Stimulated activated CD4-positive, alpha-beta T cell treated with anti-CD3 and anti-CD28 coated beads, Interleukin-4, amount 100 ng/mL, for 1 hour (primary cell): ENCODE data around the gene PRXL2C.
"Not testable (repeated sequence)": the region's sequence is repeated elsewhere in the genome, so short reads cannot be mapped to it uniquely, and the experiment has no call there.

Source experiments
- DNase-seq: peaks from one replicate; pipeline ENCODE4 v3.0.0-alpha.2; 2020

The PRXL2C gene

GRCh38 chr9:96649620-96650324 is 5.3 kb downstream of the PRXL2C start:
- DNase-seq = no peak

- DNase-seq = no peak
Observed at GRCh38 chr9:96646081-96646991, 8.8 kb downstream of the PRXL2C start.

GRCh38 chr9:96644137-96644536 is 11.0 kb downstream of the PRXL2C start:
- DNase-seq = no peak

- DNase-seq = no peak
Observed at GRCh38 chr9:96641514-96641913, 13.6 kb downstream of the PRXL2C start.

DNA sequence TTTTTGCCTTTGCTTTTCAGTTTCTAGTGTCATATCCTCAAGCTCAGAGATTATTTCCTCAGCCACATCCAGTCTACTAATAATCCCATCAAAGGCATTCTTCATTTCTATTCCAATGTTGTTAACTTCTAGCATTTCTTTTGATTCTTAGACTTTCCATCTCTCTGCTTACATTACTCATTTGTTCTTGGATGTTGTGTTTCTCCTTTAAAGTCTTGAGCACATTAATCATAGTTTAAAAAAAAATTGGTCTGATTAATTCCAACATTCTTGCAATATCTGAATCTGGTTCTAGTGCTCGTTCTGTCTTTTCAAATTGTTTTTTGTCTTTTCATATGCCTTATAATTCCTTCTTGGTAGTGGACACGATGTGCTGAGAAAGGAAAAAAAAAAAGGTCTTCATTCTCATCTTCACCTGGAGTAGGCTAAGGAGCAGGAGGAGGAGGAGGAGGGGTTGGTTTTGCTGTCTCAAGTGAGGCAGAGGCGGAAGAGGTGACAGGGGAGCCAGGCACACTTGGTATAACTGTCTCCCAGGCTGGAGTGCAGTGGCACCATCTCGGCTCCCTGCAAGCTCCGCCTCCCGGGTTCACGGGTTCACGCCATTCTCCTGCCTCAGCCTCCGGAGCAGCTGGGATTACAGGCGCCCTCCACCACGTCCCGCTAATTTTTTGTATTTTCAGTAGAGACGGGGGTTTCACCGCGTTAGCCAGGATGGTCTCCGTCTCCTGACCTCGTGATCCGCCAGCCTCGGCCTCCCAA is 16.3 kb downstream of the PRXL2C start:
- no peak for DNase-seq

GRCh38 chr9:96636368-96636767 is 18.7 kb downstream of the PRXL2C start:
- no peak for DNase-seq

- DNase-seq = not testable (repeated sequence)
Observed at GRCh38 chr9:96633579-96633978, 21.5 kb downstream of the PRXL2C start.

- no peak for DNase-seq
Observed at GRCh38 chr9:96626912-96627311, 28.2 kb downstream of the PRXL2C start.

- DNase-seq = no peak
Observed at GRCh38 chr9:96621618-96622017, 33.5 kb downstream of the PRXL2C start.

- no peak for DNase-seq
Observed at GRCh38 chr9:96620832-96621269, 34.3 kb downstream of the PRXL2C start.

GRCh38 chr9:96620181-96620514 is 35.0 kb downstream of the PRXL2C start:
- no peak for DNase-seq

- DNase-seq = peak; percentile 79
Observed at GRCh38 chr9:96619491-96620180, 35.5 kb downstream of the PRXL2C start, which contains the start of gene CDC14B. TSS of gene CDC14B (minus strand) at chr9:96619843. CDS start at chr9:96619378, 465 bp downstream.

DNA sequence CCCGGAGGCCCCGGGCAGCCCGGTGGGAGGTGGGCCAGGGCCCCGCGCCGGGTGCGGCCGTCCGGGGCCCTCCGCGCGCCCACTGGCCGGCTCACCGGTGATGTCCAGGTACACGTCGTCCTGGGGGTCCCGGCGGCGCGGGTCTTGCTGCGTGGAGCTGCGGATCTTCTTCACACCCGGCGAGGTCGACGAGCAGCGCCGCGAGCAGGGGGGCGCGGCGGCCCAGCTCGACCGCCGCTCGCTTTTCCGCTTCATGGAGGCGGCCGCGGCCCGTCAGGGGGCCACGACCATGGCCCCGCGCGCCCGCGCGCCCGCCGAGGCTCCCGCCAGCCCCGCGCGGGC is 36.0 kb downstream of the PRXL2C start:
- peak; percentile 4 for DNase-seq

GRCh38 chr9:96618209-96619123 is 36.7 kb downstream of the PRXL2C start:
- peak; percentile 32 for DNase-seq

- peak; percentile 2 for DNase-seq
Observed at GRCh38 chr9:96617439-96618185, 37.5 kb downstream of the PRXL2C start.

GRCh38 chr9:96616817-96617438 is 38.2 kb downstream of the PRXL2C start:
- no peak for DNase-seq

DNA sequence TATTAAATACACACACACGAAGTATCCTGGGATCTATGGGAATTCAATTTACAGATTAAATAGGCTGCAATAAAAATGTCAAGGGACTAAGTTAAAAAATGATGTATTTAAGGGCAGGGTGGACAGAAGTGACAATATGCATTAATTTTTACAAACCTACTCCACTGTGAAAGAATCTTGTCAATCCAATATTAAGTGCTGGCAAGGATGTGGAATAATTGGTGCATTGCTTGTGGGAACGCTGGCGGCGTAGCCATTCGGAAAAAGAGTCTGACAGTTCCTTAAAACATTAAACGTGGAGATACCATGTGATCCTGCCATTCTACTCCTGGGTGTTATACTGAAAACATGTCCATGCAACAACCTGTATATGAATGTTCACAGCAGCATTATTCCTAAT is 39.7 kb downstream of the PRXL2C start:
- no peak for DNase-seq

DNA sequence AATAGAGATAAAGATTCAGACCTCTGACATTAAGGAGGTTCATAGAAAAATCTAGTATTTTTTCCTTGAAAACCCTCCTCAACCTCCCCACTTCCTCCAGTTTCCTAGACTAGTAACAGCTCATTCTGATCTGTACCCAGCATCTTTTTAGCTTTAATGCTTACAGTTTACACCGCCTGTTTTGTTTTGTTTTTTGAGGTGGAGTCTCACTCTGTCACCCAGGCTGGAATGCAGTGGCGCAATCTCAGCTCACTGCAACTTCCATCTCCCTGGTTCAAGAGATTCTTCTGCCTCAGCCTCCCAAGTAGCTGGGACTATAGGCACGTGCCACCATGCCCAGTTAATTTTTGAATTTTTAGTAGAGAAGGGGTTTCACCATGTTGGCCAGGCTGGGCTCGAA is 40.5 kb downstream of the PRXL2C start:
- not testable (repeated sequence) for DNase-seq

GRCh38 chr9:96612966-96613589 is 42.0 kb downstream of the PRXL2C start:
- no peak for DNase-seq
